ENCODE results near the gene CCNK.

Gene CCNK

GRCh38 chr14:99463974-99464373, 17.2 kb upstream of the CCNK start:
- Histone ChIP-seq H3K4me3 (ENCODE audit: low read depth in 1 of 2, low read length in 2 of 2) (no peak overlapping the region), H3K9ac (ENCODE audit: low read depth in 1 of 2, low read length in 2 of 2) (no peak overlapping the region), H3K4me1 (ENCODE audit: control insufficient read depth in 1 of 2, insufficient read depth in 2 of 2, low read length in 2 of 2) (peaks cover 4 to 10% of the 10 kb centered on the region in 2 donors), H3K27ac (ENCODE audit: low read depth, low read length) (no peak overlapping the region), H3K9me3 (ENCODE audit: control insufficient read depth in 1 of 2, low read length in 2 of 2) (no peaks in the 10 kb centered on the region), H3K27me3 (ENCODE audit: control insufficient read depth in 1 of 2, insufficient read depth in 2 of 2, low read length in 2 of 2) (no peaks in the 10 kb centered on the region), H3K36me3 (ENCODE audit: control insufficient read depth in 1 of 2, insufficient read depth in 2 of 2, low read length in 2 of 2) (peaks cover 17 to 59% of the 10 kb centered on the region in 2 donors)

- Histone ChIP-seq H3K9ac (ENCODE audit: low read depth in 1 of 2, low read length in 2 of 2) (no peak overlapping the region), H3K9me3 (ENCODE audit: control insufficient read depth in 1 of 2, low read length in 2 of 2) (no peaks in the 10 kb centered on the region), H3K27me3 (ENCODE audit: control insufficient read depth in 1 of 2, insufficient read depth in 2 of 2, low read length in 2 of 2) (no peaks in the 10 kb centered on the region), H3K27ac (ENCODE audit: low read depth, low read length) (no peak overlapping the region), H3K4me1 (ENCODE audit: control insufficient read depth in 1 of 2, insufficient read depth in 2 of 2, low read length in 2 of 2) (peaks cover 4 to 10% of the 10 kb centered on the region in 2 donors), H3K36me3 (ENCODE audit: control insufficient read depth in 1 of 2, insufficient read depth in 2 of 2, low read length in 2 of 2) (peaks cover 13 to 46% of the 10 kb centered on the region in 2 donors), H3K4me3 (ENCODE audit: low read depth in 1 of 2, low read length in 2 of 2) (no peak overlapping the region)
Observed at GRCh38 chr14:99465288-99465687, 15.9 kb upstream of the CCNK start.

GRCh38 chr14:99466758-99467157, 14.5 kb upstream of the CCNK start:
- no peak overlapping the region for H3K9ac ChIP-seq (ENCODE audit: low read depth in 1 of 2, low read length in 2 of 2)
- H3K4me1 ChIP-seq (ENCODE audit: control insufficient read depth in 1 of 2, insufficient read depth in 2 of 2, low read length in 2 of 2): peaks cover 4 to 10% of the 10 kb centered on the region in 2 donors
- H3K9me3 ChIP-seq (ENCODE audit: control insufficient read depth in 1 of 2, low read length in 2 of 2): no peaks in the 10 kb centered on the region
- no peaks in the 10 kb centered on the region for H3K27me3 ChIP-seq (ENCODE audit: control insufficient read depth in 1 of 2, insufficient read depth in 2 of 2, low read length in 2 of 2)
- no peak overlapping the region for H3K4me3 ChIP-seq (ENCODE audit: low read depth in 1 of 2, low read length in 2 of 2)
- no peak overlapping the region for H3K27ac ChIP-seq (ENCODE audit: low read depth, low read length)
- peaks cover 13 to 36% of the 10 kb centered on the region in 2 donors for H3K36me3 ChIP-seq (ENCODE audit: control insufficient read depth in 1 of 2, insufficient read depth in 2 of 2, low read length in 2 of 2)

- Histone ChIP-seq H3K9ac (ENCODE audit: low read depth in 1 of 2, low read length in 2 of 2) (no peak overlapping the region), H3K27ac (ENCODE audit: low read depth, low read length) (no peak overlapping the region), H3K9me3 (ENCODE audit: control insufficient read depth in 1 of 2, low read length in 2 of 2) (no peaks in the 10 kb centered on the region), H3K36me3 (ENCODE audit: control insufficient read depth in 1 of 2, insufficient read depth in 2 of 2, low read length in 2 of 2) (peaks cover 10 to 30% of the 10 kb centered on the region in 2 donors), H3K4me3 (ENCODE audit: low read depth in 1 of 2, low read length in 2 of 2) (no peak overlapping the region), H3K4me1 (ENCODE audit: control insufficient read depth in 1 of 2, insufficient read depth in 2 of 2, low read length in 2 of 2) (peaks cover 4 to 10% of the 10 kb centered on the region in 2 donors), H3K27me3 (ENCODE audit: control insufficient read depth in 1 of 2, insufficient read depth in 2 of 2, low read length in 2 of 2) (no peaks in the 10 kb centered on the region)
Observed at GRCh38 chr14:99467336-99468078, 13.7 kb upstream of the CCNK start.

GRCh38 chr14:99468081-99468480, 13.1 kb upstream of the CCNK start:
- peaks cover 6 to 25% of the 10 kb centered on the region in 2 donors for H3K36me3 ChIP-seq (ENCODE audit: control insufficient read depth in 1 of 2, insufficient read depth in 2 of 2, low read length in 2 of 2)
- H3K27ac ChIP-seq (ENCODE audit: low read depth, low read length): no peak overlapping the region
- H3K9ac ChIP-seq (ENCODE audit: low read depth in 1 of 2, low read length in 2 of 2): no peak overlapping the region
- no peak overlapping the region for H3K4me3 ChIP-seq (ENCODE audit: low read depth in 1 of 2, low read length in 2 of 2)
- peaks cover 4 to 12% of the 10 kb centered on the region in 2 donors for H3K4me1 ChIP-seq (ENCODE audit: control insufficient read depth in 1 of 2, insufficient read depth in 2 of 2, low read length in 2 of 2)
- no peaks in the 10 kb centered on the region for H3K9me3 ChIP-seq (ENCODE audit: control insufficient read depth in 1 of 2, low read length in 2 of 2)
- H3K27me3 ChIP-seq (ENCODE audit: control insufficient read depth in 1 of 2, insufficient read depth in 2 of 2, low read length in 2 of 2): no peaks in the 10 kb centered on the region

GRCh38 chr14:99468836-99469592, 12.2 kb upstream of the CCNK start:
- H3K27ac ChIP-seq (ENCODE audit: low read depth, low read length): no peak overlapping the region
- H3K4me1 ChIP-seq (ENCODE audit: control insufficient read depth in 1 of 2, insufficient read depth in 2 of 2, low read length in 2 of 2): peaks cover 4 to 13% of the 10 kb centered on the region in 2 donors
- H3K4me3 ChIP-seq (ENCODE audit: low read depth in 1 of 2, low read length in 2 of 2): no peak overlapping the region
- peaks cover 6 to 15% of the 10 kb centered on the region in 2 donors for H3K36me3 ChIP-seq (ENCODE audit: control insufficient read depth in 1 of 2, insufficient read depth in 2 of 2, low read length in 2 of 2)
- H3K27me3 ChIP-seq (ENCODE audit: control insufficient read depth in 1 of 2, insufficient read depth in 2 of 2, low read length in 2 of 2): no peaks in the 10 kb centered on the region
- H3K9ac ChIP-seq (ENCODE audit: low read depth in 1 of 2, low read length in 2 of 2): no peak overlapping the region
- no peaks in the 10 kb centered on the region for H3K9me3 ChIP-seq (ENCODE audit: control insufficient read depth in 1 of 2, low read length in 2 of 2)

- Histone ChIP-seq H3K36me3 (ENCODE audit: control insufficient read depth in 1 of 2, insufficient read depth in 2 of 2, low read length in 2 of 2) (no peaks in the 10 kb centered on the region), H3K4me3 (ENCODE audit: low read depth in 1 of 2, low read length in 2 of 2) (no peak overlapping the region), H3K4me1 (ENCODE audit: control insufficient read depth in 1 of 2, insufficient read depth in 2 of 2, low read length in 2 of 2) (peaks cover 4 to 20% of the 10 kb centered on the region in 2 donors), H3K9me3 (ENCODE audit: control insufficient read depth in 1 of 2, low read length in 2 of 2) (no peaks in the 10 kb centered on the region), H3K27me3 (ENCODE audit: control insufficient read depth in 1 of 2, insufficient read depth in 2 of 2, low read length in 2 of 2) (no peaks in the 10 kb centered on the region), H3K9ac (ENCODE audit: low read depth in 1 of 2, low read length in 2 of 2) (no peak overlapping the region), H3K27ac (ENCODE audit: low read depth, low read length) (no peak overlapping the region)
Observed at GRCh38 chr14:99471731-99472130, 9.5 kb upstream of the CCNK start.

- H3K27ac ChIP-seq (ENCODE audit: low read depth, low read length): no peak overlapping the region
- H3K4me3 ChIP-seq (ENCODE audit: low read depth in 1 of 2, low read length in 2 of 2): no peak overlapping the region
- H3K9ac ChIP-seq (ENCODE audit: low read depth in 1 of 2, low read length in 2 of 2): no peak overlapping the region
- H3K36me3 ChIP-seq (ENCODE audit: control insufficient read depth in 1 of 2, insufficient read depth in 2 of 2, low read length in 2 of 2): no peaks in the 10 kb centered on the region
- no peaks in the 10 kb centered on the region for H3K9me3 ChIP-seq (ENCODE audit: control insufficient read depth in 1 of 2, low read length in 2 of 2)
- H3K4me1 ChIP-seq (ENCODE audit: control insufficient read depth in 1 of 2, insufficient read depth in 2 of 2, low read length in 2 of 2): peaks cover 8 to 19% of the 10 kb centered on the region in 2 donors
- H3K27me3 ChIP-seq (ENCODE audit: control insufficient read depth in 1 of 2, insufficient read depth in 2 of 2, low read length in 2 of 2): no peaks in the 10 kb centered on the region
Observed at GRCh38 chr14:99472937-99473336, 8.3 kb upstream of the CCNK start.

GRCh38 chr14:99473458-99473857, 7.8 kb upstream of the CCNK start:
- peaks cover 9 to 19% of the 10 kb centered on the region in 2 donors for H3K4me1 ChIP-seq (ENCODE audit: control insufficient read depth in 1 of 2, insufficient read depth in 2 of 2, low read length in 2 of 2)
- H3K27ac ChIP-seq (ENCODE audit: low read depth, low read length): no peak overlapping the region
- H3K4me3 ChIP-seq (ENCODE audit: low read depth in 1 of 2, low read length in 2 of 2): no peak overlapping the region
- H3K9ac ChIP-seq (ENCODE audit: low read depth in 1 of 2, low read length in 2 of 2): no peak overlapping the region
- H3K9me3 ChIP-seq (ENCODE audit: control insufficient read depth in 1 of 2, low read length in 2 of 2): no peaks in the 10 kb centered on the region
- no peaks in the 10 kb centered on the region for H3K36me3 ChIP-seq (ENCODE audit: control insufficient read depth in 1 of 2, insufficient read depth in 2 of 2, low read length in 2 of 2)
- no peaks in the 10 kb centered on the region for H3K27me3 ChIP-seq (ENCODE audit: control insufficient read depth in 1 of 2, insufficient read depth in 2 of 2, low read length in 2 of 2)

- Histone ChIP-seq H3K4me3 (ENCODE audit: low read depth in 1 of 2, low read length in 2 of 2) (no peak overlapping the region), H3K4me1 (ENCODE audit: control insufficient read depth in 1 of 2, insufficient read depth in 2 of 2, low read length in 2 of 2) (peaks cover 23 to 26% of the 10 kb centered on the region in 2 donors), H3K9ac (ENCODE audit: low read depth in 1 of 2, low read length in 2 of 2) (no peak overlapping the region), H3K27me3 (ENCODE audit: control insufficient read depth in 1 of 2, insufficient read depth in 2 of 2, low read length in 2 of 2) (no peaks in the 10 kb centered on the region), H3K9me3 (ENCODE audit: control insufficient read depth in 1 of 2, low read length in 2 of 2) (no peaks in the 10 kb centered on the region), H3K36me3 (ENCODE audit: control insufficient read depth in 1 of 2, insufficient read depth in 2 of 2, low read length in 2 of 2) (no peaks in the 10 kb centered on the region), H3K27ac (ENCODE audit: low read depth, low read length) (no peak overlapping the region)
Observed at GRCh38 chr14:99475179-99475578, 6.0 kb upstream of the CCNK start.
